GM19455 (cell line): ENCODE data around the gene NTSR2.

Source experiments
- ATAC-seq: cut with Tn5 transposase; IDR thresholded peaks from one replicate; pipeline ENCODE4 v1.9.1; 2021; ENCODE audit not compliant: unreplicated experiment

NTSR2 gene

GRCh38 chr2:11669454-11670291 lies at the start of gene NTSR2:
Gene NTSR2 (minus strand): TSS chr2:11670195. CDS start chr2:11670129, 66 bp downstream.
- no peak for ATAC-seq

- ATAC-seq = no peak
Observed at GRCh38 chr2:11719230-11719977, 49.4 kb upstream of the NTSR2 start.

GRCh38 chr2:11718606-11719005 lies 48.6 kb upstream of the NTSR2 start:
- ATAC-seq = no peak

- no peak for ATAC-seq
Observed at GRCh38 chr2:11717623-11718022, 47.6 kb upstream of the NTSR2 start.

GRCh38 chr2:11716689-11717321 lies 46.8 kb upstream of the NTSR2 start:
- ATAC-seq = no peak

- no peak for ATAC-seq
Observed at GRCh38 chr2:11715987-11716652, 46.1 kb upstream of the NTSR2 start.

- ATAC-seq = no peak
Observed at GRCh38 chr2:11713815-11714214, 43.8 kb upstream of the NTSR2 start.

- no peak for ATAC-seq
Observed at GRCh38 chr2:11712866-11713265, 42.9 kb upstream of the NTSR2 start.

GRCh38 chr2:11711751-11712150 lies 41.8 kb upstream of the NTSR2 start:
- ATAC-seq = no peak

- no peak for ATAC-seq
Observed at GRCh38 chr2:11711354-11711716, 41.3 kb upstream of the NTSR2 start.

- ATAC-seq = no peak
Observed at GRCh38 chr2:11710632-11711353, 40.8 kb upstream of the NTSR2 start.

GRCh38 chr2:11710210-11710609 lies 40.2 kb upstream of the NTSR2 start:
- ATAC-seq = no peak

- no peak for ATAC-seq
Observed at GRCh38 chr2:11709293-11709692, 39.3 kb upstream of the NTSR2 start.

- ATAC-seq = no peak
Observed at GRCh38 chr2:11708106-11708505, 38.1 kb upstream of the NTSR2 start.

- ATAC-seq = no peak
Observed at GRCh38 chr2:11705711-11706110, 35.7 kb upstream of the NTSR2 start.

- no peak for ATAC-seq
Observed at GRCh38 chr2:11705063-11705462, 35.1 kb upstream of the NTSR2 start.

- ATAC-seq = no peak
Observed at GRCh38 chr2:11703700-11704099, 33.7 kb upstream of the NTSR2 start.

GRCh38 chr2:11702946-11703345 lies 33.0 kb upstream of the NTSR2 start:
- ATAC-seq = no peak

GRCh38 chr2:11701751-11702301 lies 31.8 kb upstream of the NTSR2 start:
- ATAC-seq = no peak

- ATAC-seq = no peak
Observed at GRCh38 chr2:11701206-11701605, 31.2 kb upstream of the NTSR2 start.
